Endothelial cell of umbilical vein (primary cell): ENCODE measurements around the gene LGALSL. TPM values are rescaled to one million over a fixed set of nuclear protein-coding genes. Genes with fewer than 3 reads are reported as not detected.

Experiments
- BruUV-seq: library from RNA; stranded (reverse); fragments of 400-500 nt; replicated peaks from 2 replicates; lab custom pipeline; 2021; lab: Mats Ljungman, UMichigan
- CTCF ChIA-PET: fragments of 300-600, 350-600 bp; sonication (Branson Sonifier 250); formaldehyde crosslinking; loops from one replicate; lab custom pipeline; 2021; ENCODE audit warnings: antibody characterized with exemption, inconsistent platforms; lab: Charles Lee
- POLR2A ChIA-PET: fragments of 300-600, 350-600 bp; sonication (Branson Sonifier 250); formaldehyde crosslinking; loops from one replicate; lab custom pipeline; 2021; ENCODE audit warnings: antibody characterized with exemption, inconsistent platforms; lab: Charles Lee
- DNase-seq: peaks from one replicate; pipeline ENCODE4 v3.0.0-alpha.2; 2011; ENCODE audit warnings: low read depth, low spot score
- FAIRE-seq: peaks from 2 replicates; lab custom pipeline; 2011; peaks lifted over from hg19 to GRCh38; lab: Jason Lieb, UNC
- H2AFZ ChIP-seq: 2 replicates; pipeline ENCODE4 v1.6.0; 2012; ENCODE audit warnings: low read depth, low read length, control low read depth, inconsistent platforms
- H3K27ac ChIP-seq: 2 replicates; pipeline ENCODE4 v1.5.1; 2011; ENCODE audit warnings: low read depth, mild to moderate bottlenecking, control low read depth, low read length, moderate library complexity; ENCODE audit not compliant: insufficient read depth
- H3K27me3 ChIP-seq, 2 experiments: 2 replicates each; pipeline versions ENCODE4 v1.6.0 to v1.6.1; 2011; ENCODE audit warnings: low read length in 2 of 2, mixed read lengths in 1 of 2; ENCODE audit not compliant: control insufficient read depth in 2 of 2, insufficient read depth in 2 of 2
- H3K36me3 ChIP-seq, 2 experiments: 2 replicates in 1 of 2; 3 replicates in 1 of 2; pipeline ENCODE4 v1.5.1; 2011; ENCODE audit warnings: low read length in 2 of 2, mild to moderate bottlenecking in 1 of 2, moderate library complexity in 1 of 2; ENCODE audit not compliant: control insufficient read depth in 2 of 2, insufficient read depth in 2 of 2; ENCODE audit errors: extremely low read depth in 1 of 2
- H3K4me1 ChIP-seq: 3 replicates; pipeline ENCODE4 v1.5.1; 2011; ENCODE audit warnings: mild to moderate bottlenecking, low read length; ENCODE audit not compliant: control insufficient read depth, insufficient read depth; ENCODE audit errors: extremely low read depth
- H3K4me2 ChIP-seq: 2 replicates; pipeline ENCODE4 v1.6.1; 2011; ENCODE audit warnings: low read length, control low read depth, mixed read lengths; ENCODE audit not compliant: insufficient read depth
- H3K4me3 ChIP-seq, 3 experiments: fragments of 200-600 bp in 1 of 3; sonication (generic), shearing (Covaris generic) in 1 of 3; replicated peaks in 1 of 3; 2 replicates each; pipeline ENCODE4 v1.5.1; 2011 to 2016; ENCODE audit warnings: control low read depth in 3 of 3, low read length in 3 of 3, mild to moderate bottlenecking in 2 of 3, inconsistent platforms in 1 of 3, low read depth in 1 of 3, moderate library complexity in 1 of 3; ENCODE audit not compliant: insufficient read depth in 1 of 3
- H3K79me2 ChIP-seq: 2 replicates; pipeline ENCODE4 v1.6.0; 2012; ENCODE audit warnings: low read length, inconsistent platforms; ENCODE audit not compliant: control insufficient read depth, insufficient read depth
- H3K9ac ChIP-seq: replicated peaks from 2 replicates; pipeline ENCODE3; 2011; ENCODE audit warnings: low read length, control low read depth; ENCODE audit not compliant: insufficient read depth; ENCODE audit errors: extremely low read depth
- H3K9me1 ChIP-seq: replicated peaks from 3 replicates; pipeline ENCODE4 v1.6.0; 2011; ENCODE audit warnings: mild to moderate bottlenecking, low read length; ENCODE audit not compliant: control insufficient read depth, insufficient read depth; ENCODE audit errors: extremely low read depth
- H3K9me3 ChIP-seq: replicated peaks from 2 replicates; pipeline ENCODE4 v1.5.1; 2012; ENCODE audit warnings: low read length, inconsistent platforms; ENCODE audit not compliant: control insufficient read depth, insufficient read depth
- H4K20me1 ChIP-seq: replicated peaks from 2 replicates; pipeline ENCODE3; 2011; ENCODE audit warnings: mild to moderate bottlenecking, low read length; ENCODE audit not compliant: control insufficient read depth, insufficient read depth; ENCODE audit errors: extremely low read depth
- EZH2 ChIP-seq: IDR thresholded peaks from 2 replicates; pipeline ENCODE4 v1.6.1; 2012; ENCODE audit warnings: borderline replicate concordance, low read depth, mild to moderate bottlenecking, moderate library complexity, low read length, inconsistent platforms; ENCODE audit not compliant: severe bottlenecking
- FOS ChIP-seq: IDR thresholded peaks from 2 replicates; pipeline ENCODE4 v1.6.1; 2011; ENCODE audit warnings: mild to moderate bottlenecking, low read length, moderate library complexity, borderline replicate concordance; ENCODE audit not compliant: insufficient read depth
- GATA2 ChIP-seq: IDR thresholded peaks from 2 replicates; pipeline ENCODE4 v1.7.0; 2011; ENCODE audit warnings: low read depth, mild to moderate bottlenecking, moderate library complexity, mixed read lengths, low read length; ENCODE audit not compliant: insufficient read length, insufficient read depth
- JUN ChIP-seq: IDR thresholded peaks from 2 replicates; pipeline ENCODE4 v1.6.1; 2011; ENCODE audit warnings: borderline replicate concordance, low read depth; ENCODE audit not compliant: insufficient read length, insufficient read depth
- MYC ChIP-seq: IDR thresholded peaks from one replicate; pipeline ENCODE4 v1.6.1; 2011; ENCODE audit warnings: mild to moderate bottlenecking, low read depth, low read length
- POLR2A ChIP-seq: IDR thresholded peaks from 2 replicates; pipeline ENCODE4 v1.6.1; 2012; ENCODE audit warnings: low read depth, mild to moderate bottlenecking, control low read depth, low read length
- POLR2AphosphoS5 ChIP-seq: IDR thresholded peaks from 2 replicates; pipeline ENCODE4 v1.6.1; 2012; ENCODE audit warnings: low read depth, mild to moderate bottlenecking, control low read depth, low read length, moderate library complexity; ENCODE audit not compliant: insufficient read depth
- dilution Hi-C: fragments of 300-500 bp; cut with MboI; formaldehyde crosslinking; loops from one replicate; pipeline ENCODE4 v1.15.0; 2019; ENCODE audit warnings: low sequenced_read_pairs; ENCODE audit not compliant: extremely low pct_ligation_motif_present
- intact Hi-C: fragments of 100-400 bp; cut with micrococcal nuclease; formaldehyde crosslinking; loops from one replicate; pipeline ENCODE4 v1.10.0; 2022
- polyA plus RNA-seq, 4 experiments: library from polyadenylated mRNA; depleted of rRNA in 3 of 4; stranded (reverse) in 3 of 4; unstranded in 1 of 4; fragments of >200 nt; gene quantifications; 2 replicates each; pipeline versions ENCODE4 v1.2.1 to v1.2.3, GENCODE V29; 2011 to 2012; ENCODE audit warnings: missing spikeins in 1 of 4
- total RNA-seq: library from RNA; stranded (reverse); gene quantifications from 2 replicates; pipeline ENCODE4 v1.2.3, GENCODE V29; 2021
- TF ChIP-seq, protein P1 (sequence below), 2 donors: IDR thresholded peaks; 1 replicate in 1 of 2; 2 replicates in 1 of 2; pipeline ENCODE4 v1.5.1; 2011; ENCODE audit warnings: low read length in 2 of 2, mild to moderate bottlenecking in 2 of 2, moderate library complexity in 2 of 2, control low read depth in 1 of 2, inconsistent platforms in 1 of 2, low read depth in 1 of 2; ENCODE audit not compliant: insufficient read depth in 1 of 2; ENCODE audit errors: extremely low read depth in 1 of 2
- TF ChIP-seq, protein P2 (sequence below): IDR thresholded peaks from 2 replicates; pipeline ENCODE4 v1.6.1; 2011; ENCODE audit not compliant: insufficient read depth, insufficient read length

The LGALSL gene
- total and polyA plus RNA-seq, 2 donors (not counting 3 experiments of a cell fraction or from before 2014, with no cell fraction given) = 2.3 to 2.6 TPM

DNA sequence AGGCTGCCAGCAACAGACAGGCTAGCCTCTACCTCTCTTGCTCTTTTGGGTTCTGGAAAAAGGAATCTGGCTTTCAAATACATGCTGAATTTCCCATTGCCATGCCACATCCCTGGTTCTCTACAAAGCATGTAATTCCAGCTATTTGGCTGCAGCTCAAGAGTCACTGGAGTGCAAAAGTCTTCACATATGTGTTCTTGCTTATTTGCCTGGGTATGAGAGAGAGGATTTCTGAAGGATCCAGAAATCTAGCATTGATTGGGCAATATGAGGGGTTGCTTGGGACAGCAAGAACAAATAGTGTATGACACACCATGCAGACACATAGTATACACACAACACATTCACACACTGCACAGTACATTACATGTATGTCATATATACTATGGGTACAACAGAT, 30.7 kb upstream of the LGALSL start:
- CTCF ChIA-PET = interaction anchor here (1.2 kb wide), 1 partner anchor 64 kb away, joined by 4 read pairs; no protein-coding TSS in a partner anchor
- FAIRE-seq = no peak

More for the DNA sequence above, 30.7 kb upstream of the LGALSL start:
- H3K4me2 ChIP-seq = no peak overlapping the region
- TF ChIP-seq, protein P1, sequence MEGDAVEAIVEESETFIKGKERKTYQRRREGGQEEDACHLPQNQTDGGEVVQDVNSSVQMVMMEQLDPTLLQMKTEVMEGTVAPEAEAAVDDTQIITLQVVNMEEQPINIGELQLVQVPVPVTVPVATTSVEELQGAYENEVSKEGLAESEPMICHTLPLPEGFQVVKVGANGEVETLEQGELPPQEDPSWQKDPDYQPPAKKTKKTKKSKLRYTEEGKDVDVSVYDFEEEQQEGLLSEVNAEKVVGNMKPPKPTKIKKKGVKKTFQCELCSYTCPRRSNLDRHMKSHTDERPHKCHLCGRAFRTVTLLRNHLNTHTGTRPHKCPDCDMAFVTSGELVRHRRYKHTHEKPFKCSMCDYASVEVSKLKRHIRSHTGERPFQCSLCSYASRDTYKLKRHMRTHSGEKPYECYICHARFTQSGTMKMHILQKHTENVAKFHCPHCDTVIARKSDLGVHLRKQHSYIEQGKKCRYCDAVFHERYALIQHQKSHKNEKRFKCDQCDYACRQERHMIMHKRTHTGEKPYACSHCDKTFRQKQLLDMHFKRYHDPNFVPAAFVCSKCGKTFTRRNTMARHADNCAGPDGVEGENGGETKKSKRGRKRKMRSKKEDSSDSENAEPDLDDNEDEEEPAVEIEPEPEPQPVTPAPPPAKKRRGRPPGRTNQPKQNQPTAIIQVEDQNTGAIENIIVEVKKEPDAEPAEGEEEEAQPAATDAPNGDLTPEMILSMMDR (IDR thresholded peaks at IDR 0.05; ENCODE audit: extremely low read depth in 1 of 2, insufficient read depth in 1 of 2, low read depth in 1 of 2, low read length in 2 of 2) = no peak
- TF ChIP-seq MYC = no peak
- TF ChIP-seq FOS = no peak
- TF ChIP-seq EZH2 = no peak
- no peak for TF ChIP-seq JUN
- no peak for TF ChIP-seq POLR2A
- TF ChIP-seq, protein P2, sequence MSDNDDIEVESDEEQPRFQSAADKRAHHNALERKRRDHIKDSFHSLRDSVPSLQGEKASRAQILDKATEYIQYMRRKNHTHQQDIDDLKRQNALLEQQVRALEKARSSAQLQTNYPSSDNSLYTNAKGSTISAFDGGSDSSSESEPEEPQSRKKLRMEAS = no peak
- TF ChIP-seq POLR2AphosphoS5 = no peak
- no peak for TF ChIP-seq GATA2
- no peaks in the 10 kb centered on the region for H3K9me1 ChIP-seq
- intact Hi-C loops = no loop called here
- H3K9ac ChIP-seq = no peak overlapping the region
- H3K79me2 ChIP-seq = no peaks in the 10 kb centered on the region
- no peaks in the 10 kb centered on the region for H3K4me1 ChIP-seq
- DNase-seq = no peak
- POLR2A ChIA-PET = no interaction called here
- H3K27me3 ChIP-seq = peaks cover 3 to 21% of the 10 kb centered on the region in 2 experiments
- no peaks in the 10 kb centered on the region for H4K20me1 ChIP-seq
- dilution Hi-C loops = no loop called here
- no peak overlapping the region for H3K4me3 ChIP-seq
- no peaks in the 10 kb centered on the region for H3K9me3 ChIP-seq
- H2AFZ ChIP-seq = no peak overlapping the region
- no peaks in the 10 kb centered on the region for H3K36me3 ChIP-seq
- H3K27ac ChIP-seq = no peak overlapping the region
- no TSS peak for BruUV-seq
